Measurements from ENCODE around the gene PIK3R1. TPM values are rescaled to one million over a fixed set of nuclear protein-coding genes. Genes with fewer than 3 reads are reported as not detected.

Gene PIK3R1
- total RNA-seq, 1 donor from 2014 or later: 110 TPM

DNA sequence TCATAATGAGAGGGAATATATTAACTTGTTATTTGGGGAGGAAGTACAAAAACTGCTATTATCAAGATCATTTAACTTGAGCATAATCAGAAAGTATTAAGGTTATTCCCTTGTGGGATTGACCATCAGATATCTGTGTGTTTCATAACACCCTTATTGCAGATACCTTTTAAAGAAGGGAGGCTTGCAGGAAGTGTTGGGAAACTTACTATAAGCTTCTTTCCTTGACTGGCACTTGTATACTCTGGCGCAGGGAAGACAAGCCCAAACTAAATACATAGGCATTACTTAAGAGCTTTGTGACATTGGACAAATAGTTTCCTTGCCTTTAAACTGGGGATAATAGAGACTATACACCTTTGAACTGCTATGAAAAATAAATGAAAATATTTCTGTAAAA, 50.9 kb downstream of the PIK3R1 start:
- TF ChIP-seq, protein P1, sequence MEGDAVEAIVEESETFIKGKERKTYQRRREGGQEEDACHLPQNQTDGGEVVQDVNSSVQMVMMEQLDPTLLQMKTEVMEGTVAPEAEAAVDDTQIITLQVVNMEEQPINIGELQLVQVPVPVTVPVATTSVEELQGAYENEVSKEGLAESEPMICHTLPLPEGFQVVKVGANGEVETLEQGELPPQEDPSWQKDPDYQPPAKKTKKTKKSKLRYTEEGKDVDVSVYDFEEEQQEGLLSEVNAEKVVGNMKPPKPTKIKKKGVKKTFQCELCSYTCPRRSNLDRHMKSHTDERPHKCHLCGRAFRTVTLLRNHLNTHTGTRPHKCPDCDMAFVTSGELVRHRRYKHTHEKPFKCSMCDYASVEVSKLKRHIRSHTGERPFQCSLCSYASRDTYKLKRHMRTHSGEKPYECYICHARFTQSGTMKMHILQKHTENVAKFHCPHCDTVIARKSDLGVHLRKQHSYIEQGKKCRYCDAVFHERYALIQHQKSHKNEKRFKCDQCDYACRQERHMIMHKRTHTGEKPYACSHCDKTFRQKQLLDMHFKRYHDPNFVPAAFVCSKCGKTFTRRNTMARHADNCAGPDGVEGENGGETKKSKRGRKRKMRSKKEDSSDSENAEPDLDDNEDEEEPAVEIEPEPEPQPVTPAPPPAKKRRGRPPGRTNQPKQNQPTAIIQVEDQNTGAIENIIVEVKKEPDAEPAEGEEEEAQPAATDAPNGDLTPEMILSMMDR (conservative IDR thresholded peaks at IDR 0.05): no peak
- H3K27me3 Mint-ChIP-seq: peaks cover 3% of the 10 kb centered on the region
- no peak for DNase-seq (ENCODE audit: extremely low spot score, unreplicated experiment)
- H3K36me3 Mint-ChIP-seq: peaks cover 19% of the 10 kb centered on the region
- H3K4me1 Mint-ChIP-seq (ENCODE audit: unreplicated experiment): peaks cover 56% of the 10 kb centered on the region
- H3K27ac Mint-ChIP-seq: no peak overlapping the region
- H3K4me3 Mint-ChIP-seq: no peak overlapping the region
- H3K9me3 Mint-ChIP-seq: no peaks in the 10 kb centered on the region

DNA sequence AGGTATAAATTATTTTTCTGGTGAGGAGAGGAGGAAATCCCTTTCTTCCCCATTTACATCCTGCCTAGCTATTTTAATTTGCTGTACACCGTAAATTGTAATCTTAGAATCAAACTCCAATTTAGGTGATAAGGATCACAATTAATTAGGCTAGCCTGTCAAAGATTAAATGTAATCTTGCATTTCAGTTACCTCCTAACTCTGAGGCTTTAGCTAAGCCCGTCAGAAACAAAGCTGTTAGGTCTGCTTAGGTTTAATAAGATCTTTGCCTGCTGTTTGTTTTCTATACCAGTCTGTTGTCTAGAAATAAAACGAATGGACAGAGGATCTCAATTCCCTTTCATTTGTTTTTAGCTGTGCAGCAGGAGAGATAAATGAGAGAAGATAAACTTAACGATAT, 51.5 kb downstream of the PIK3R1 start:
- H3K4me3 Mint-ChIP-seq: no peak overlapping the region
- peaks cover 19% of the 10 kb centered on the region for H3K36me3 Mint-ChIP-seq
- DNase-seq (ENCODE audit: extremely low spot score, unreplicated experiment): no peak
- TF ChIP-seq, protein P1 (conservative IDR thresholded peaks at IDR 0.05): no peak
- no peak overlapping the region for H3K27ac Mint-ChIP-seq
- peaks cover 50% of the 10 kb centered on the region for H3K4me1 Mint-ChIP-seq (ENCODE audit: unreplicated experiment)
- H3K9me3 Mint-ChIP-seq: no peaks in the 10 kb centered on the region
- H3K27me3 Mint-ChIP-seq: peaks cover 3% of the 10 kb centered on the region

DNA sequence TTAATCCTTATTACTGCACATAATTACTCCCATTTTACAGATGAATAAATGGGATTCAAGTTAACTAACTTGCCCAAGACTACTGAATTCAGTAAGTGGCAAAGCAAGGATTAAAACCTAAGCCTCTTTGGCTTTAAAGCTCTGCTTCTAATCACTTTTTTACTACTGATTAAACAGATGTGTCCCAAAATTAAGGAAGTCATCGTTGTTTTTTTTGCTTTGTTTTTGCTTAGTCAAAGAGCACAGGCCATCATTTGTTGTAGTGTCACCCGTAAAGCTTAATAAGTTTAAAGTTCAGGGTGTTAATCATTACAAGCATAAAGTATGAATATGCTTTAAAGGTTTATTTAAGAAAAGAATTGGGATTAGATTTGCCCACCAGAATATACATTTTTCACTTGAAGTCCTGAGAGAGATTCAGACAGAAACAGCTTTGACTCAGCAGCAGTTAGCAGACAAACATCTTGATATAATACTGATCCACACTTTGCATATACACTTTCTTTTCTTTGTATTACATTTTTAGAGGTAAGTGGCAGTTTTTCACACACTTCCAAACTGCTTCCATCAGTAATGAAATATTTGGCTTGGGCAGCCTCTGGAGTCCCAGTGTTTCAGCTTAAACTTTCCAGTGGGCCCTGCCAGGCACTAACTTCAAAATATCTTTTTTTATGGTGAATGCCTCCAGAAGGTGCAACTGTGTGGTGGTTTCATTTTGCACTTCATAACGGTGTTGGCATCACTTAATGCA, 52.7 kb downstream of the PIK3R1 start:
- TF ChIP-seq, protein P1 (conservative IDR thresholded peaks at IDR 0.05): no peak
- Mint-ChIP-seq H3K27ac (no peak overlapping the region), H3K4me3 (no peak overlapping the region), H3K9me3 (no peaks in the 10 kb centered on the region), H3K4me1 (ENCODE audit: unreplicated experiment) (peaks cover 54% of the 10 kb centered on the region), H3K36me3 (peaks cover 22% of the 10 kb centered on the region), H3K27me3 (peaks cover 3% of the 10 kb centered on the region)
- DNase-seq (ENCODE audit: extremely low spot score, unreplicated experiment): no peak

DNA sequence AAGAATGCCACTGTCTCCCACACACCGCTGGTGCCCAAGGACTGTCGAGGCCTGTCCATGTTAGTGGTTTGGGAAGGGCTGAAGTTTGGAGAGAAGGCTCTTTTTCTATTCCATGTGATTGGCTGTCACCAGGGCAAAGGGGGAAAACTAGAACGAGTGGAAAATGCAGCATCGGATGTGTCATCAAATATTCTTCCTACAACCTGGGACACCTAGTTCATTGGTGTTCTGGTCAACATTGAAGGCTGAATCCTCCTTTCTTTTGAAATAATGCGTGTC, 53.2 kb downstream of the PIK3R1 start:
- H3K9me3 Mint-ChIP-seq: no peaks in the 10 kb centered on the region
- TF ChIP-seq, protein P1 (conservative IDR thresholded peaks at IDR 0.05): no peak
- H3K4me1 Mint-ChIP-seq (ENCODE audit: unreplicated experiment): peaks cover 55% of the 10 kb centered on the region
- no peak overlapping the region for H3K27ac Mint-ChIP-seq
- DNase-seq (ENCODE audit: extremely low spot score, unreplicated experiment): no peak
- H3K4me3 Mint-ChIP-seq: no peak overlapping the region
- H3K36me3 Mint-ChIP-seq: peaks cover 24% of the 10 kb centered on the region
- H3K27me3 Mint-ChIP-seq: peaks cover 3% of the 10 kb centered on the region

DNA sequence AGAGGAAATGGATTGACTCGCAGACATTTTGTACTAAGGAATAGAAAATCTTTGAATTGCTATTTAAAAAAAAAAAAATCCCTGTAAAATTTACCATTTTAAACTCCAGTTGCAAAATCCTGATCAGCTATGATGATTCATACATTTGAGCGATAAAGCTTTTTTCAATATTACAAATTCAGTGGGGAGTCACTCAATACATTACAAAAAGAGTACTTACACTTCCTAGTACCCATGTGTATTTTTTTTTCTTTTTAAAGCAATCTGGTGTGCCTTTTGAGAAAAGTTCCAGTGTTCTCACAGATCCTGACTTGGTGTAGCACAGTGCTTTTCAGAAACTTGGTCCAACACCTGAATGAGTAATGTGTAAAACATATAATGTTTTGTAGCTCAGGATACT, 54.3 kb downstream of the PIK3R1 start:
- DNase-seq (ENCODE audit: extremely low spot score, unreplicated experiment): no peak
- no peak overlapping the region for H3K4me3 Mint-ChIP-seq
- H3K36me3 Mint-ChIP-seq: peaks cover 24% of the 10 kb centered on the region
- H3K9me3 Mint-ChIP-seq: no peaks in the 10 kb centered on the region
- peaks cover 62% of the 10 kb centered on the region for H3K4me1 Mint-ChIP-seq (ENCODE audit: unreplicated experiment)
- TF ChIP-seq, protein P1 (conservative IDR thresholded peaks at IDR 0.05): no peak
- no peak overlapping the region for H3K27ac Mint-ChIP-seq
- peaks cover 3% of the 10 kb centered on the region for H3K27me3 Mint-ChIP-seq
